Endometrium (tissue), 2 donors: ENCODE data around the gene FUT9.

Experiments
- FAIRE-seq: peaks from 2 replicates; lab custom pipeline; 2012; peaks lifted over from hg19 to GRCh38; lab: Jason Lieb, UNC
- donor health status: control.
- donor health status: control.

FUT9 gene

DNA sequence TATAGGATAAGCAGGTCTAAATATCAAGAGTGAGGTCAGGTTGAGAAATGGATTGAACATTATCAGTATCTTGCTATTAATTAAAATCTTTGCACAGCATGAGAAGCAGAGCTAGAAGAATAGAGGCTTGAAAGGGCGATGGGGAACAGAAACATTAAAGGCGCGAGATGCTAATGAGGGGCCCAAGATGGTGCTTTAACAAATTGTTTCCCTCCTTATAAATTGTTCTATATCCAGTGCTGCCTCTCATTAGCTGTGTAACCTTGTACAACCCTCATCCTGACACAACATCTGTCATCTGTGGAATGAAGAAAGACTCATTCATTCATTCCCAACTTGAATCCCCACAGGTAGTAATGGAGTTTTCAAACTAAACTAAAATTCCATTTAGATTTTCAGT is 57.8 kb downstream of the FUT9 start:
- FAIRE-seq = no peak

DNA sequence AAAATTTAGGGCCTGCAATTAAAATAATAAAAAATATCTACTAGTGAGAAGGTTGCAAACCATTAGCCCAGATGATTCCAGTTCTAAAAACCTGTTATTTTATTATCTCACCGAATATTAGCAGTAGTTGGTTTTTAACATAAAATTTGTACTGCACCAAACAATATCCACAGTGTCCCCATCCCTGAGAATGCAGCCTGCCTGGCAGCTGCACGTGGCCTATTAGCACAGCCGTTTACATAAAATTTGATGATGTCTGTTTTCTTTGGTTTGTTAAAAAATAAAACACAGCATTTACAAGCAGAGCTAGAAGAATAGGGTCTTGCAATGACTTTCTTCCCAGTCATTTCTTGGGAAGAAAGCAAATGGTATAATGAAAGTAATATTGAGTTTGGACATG is 58.2 kb downstream of the FUT9 start:
- FAIRE-seq = no peak

DNA sequence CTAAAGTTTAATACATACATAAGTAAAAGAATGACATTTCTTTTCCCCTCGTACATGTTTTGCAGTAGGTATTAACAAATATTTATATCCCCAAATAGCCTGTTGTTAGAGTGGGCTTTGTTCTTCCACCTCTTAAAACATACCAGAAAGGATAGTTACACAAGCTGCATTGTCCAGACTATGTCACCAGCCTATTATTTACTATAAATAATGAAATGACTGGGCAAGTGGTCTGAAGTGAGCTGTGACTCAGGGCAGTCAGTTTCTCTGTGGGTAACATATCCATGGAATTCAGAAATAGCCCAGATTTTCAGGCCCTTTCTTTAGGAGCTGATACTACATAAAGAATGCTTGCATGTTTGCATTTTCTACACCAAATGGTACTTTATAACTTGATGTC is 60.1 kb downstream of the FUT9 start:
- no peak for FAIRE-seq

DNA sequence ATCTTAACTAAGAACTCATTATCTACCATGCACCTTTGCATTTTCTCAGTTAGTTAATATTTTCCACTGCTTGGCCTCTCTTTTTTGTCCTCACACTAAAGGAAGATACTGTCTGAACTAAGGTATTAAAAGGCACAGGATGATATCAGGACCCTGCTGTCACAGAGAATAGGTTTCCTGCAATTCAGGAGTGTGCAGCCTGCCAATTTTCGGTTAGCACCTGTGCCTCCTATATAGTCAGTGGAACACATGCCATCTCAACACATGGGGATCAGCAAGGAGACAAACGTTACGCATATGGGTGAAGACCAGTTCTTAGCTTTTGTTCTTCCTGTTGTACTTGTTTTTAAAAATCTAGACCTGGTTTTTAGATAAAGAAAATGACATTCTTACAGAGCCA is 71.0 kb downstream of the FUT9 start:
- FAIRE-seq = no peak

DNA sequence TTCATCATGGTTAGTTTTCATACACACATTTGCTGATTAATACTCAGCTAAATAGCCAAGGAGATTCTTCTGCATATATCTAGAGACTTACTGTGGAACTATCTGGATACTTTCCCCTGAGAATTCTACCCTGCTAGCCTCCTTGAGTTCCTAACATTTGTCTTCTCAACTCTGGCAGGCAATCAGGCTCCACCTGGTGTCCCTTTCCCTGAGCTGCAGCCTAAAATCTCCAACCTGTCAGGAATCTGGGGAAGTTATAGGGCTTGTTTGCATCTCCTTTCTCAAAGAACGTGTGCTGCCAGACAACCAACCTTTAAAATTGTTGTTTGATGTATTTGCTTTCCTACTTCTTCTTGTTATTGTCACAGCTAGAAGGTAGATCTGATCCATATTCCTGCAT is 73.4 kb downstream of the FUT9 start:
- no peak for FAIRE-seq

DNA sequence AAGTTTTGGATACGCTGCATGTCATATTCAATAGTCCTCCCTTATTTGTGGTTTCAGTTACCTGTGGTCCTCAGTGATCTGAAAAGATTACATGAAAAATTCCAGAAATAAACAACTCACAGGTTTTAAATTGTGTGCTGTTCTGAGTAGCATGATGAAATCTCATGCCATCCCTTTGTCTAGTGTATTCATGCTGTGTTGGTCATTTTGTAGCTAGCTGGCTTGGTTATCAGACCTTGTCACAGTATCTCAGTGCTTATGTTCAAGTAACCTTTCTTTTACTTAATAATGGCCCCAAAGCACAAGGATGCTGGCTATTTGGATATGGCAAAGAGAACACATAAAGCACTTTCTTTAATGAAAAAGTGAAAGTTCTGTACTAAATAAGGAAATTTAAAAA is 78.3 kb downstream of the FUT9 start:
- FAIRE-seq = no peak

DNA sequence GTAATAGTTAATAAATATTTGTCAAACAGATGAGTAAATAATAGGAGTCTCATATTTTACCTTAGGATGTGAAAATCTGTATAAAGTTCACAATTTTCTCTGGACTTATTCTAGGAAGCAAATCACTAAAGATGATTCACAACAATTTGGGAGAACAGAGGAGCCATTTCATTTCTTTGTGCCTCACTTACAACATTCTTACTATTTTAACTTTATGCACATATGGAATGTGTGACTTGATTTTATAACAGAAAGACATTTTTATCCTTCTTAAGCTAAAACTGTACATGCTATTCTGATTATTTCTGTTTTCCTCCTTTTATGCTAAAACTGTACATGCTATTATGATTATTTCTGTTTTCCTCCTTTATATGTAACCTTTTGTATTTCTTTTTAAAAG is 83.3 kb downstream of the FUT9 start:
- no peak for FAIRE-seq

DNA sequence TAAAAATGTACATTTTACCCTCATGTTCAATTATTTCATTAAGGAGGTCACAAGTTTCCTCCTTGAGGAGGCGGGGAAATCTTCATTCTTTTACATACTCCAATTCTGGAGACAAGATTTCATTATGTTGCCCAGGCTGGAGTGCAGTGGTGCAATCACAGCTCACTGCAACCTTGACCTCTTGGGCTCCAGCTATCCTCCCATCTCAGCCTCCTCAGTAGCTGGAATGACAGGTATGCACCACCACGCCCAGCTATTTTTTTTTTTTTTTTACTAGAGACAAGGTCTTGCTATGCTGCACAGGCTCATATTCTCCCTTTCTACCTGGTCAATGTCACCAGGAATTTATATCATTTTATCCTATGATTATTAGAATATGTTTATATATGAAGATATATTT is 85.8 kb downstream of the FUT9 start:
- FAIRE-seq = no peak

DNA sequence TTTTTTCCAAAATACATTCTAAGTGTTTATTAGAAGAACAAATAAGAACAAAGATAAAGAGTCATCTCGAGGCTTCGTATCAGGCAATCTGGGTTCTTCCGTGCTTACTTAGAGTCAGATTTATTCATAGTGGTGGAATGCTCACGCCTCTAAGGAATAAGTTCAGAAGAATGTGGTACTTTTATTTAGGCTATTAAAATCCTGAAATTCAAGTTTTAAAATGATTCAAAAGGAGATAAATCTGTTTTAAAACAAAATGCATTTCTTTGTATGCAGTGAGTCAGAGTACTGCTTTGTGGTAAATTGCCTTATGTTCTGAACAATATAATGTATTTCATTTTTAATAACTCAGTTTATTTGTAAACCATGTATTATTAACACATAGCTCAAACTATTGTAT is 89.1 kb downstream of the FUT9 start:
- no peak for FAIRE-seq

DNA sequence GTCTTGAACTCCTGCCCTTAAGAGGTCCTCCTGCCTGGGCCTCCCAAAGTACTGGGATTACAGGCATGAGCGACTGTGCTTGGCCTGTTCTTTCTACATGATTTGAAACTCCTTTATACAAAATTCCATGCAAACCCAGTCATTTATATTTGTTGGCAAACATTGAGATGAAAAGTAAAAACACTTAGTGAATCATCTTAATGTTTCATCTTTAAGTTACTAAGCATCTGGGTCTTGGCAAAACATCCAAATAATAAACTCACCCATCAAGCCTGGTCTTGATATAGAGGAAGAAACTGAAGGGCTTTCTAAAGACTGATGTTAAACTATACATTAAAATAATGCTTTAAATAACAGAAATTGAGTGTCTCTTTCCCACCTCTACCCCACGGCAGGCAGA is 95.1 kb downstream of the FUT9 start:
- FAIRE-seq = no peak

DNA sequence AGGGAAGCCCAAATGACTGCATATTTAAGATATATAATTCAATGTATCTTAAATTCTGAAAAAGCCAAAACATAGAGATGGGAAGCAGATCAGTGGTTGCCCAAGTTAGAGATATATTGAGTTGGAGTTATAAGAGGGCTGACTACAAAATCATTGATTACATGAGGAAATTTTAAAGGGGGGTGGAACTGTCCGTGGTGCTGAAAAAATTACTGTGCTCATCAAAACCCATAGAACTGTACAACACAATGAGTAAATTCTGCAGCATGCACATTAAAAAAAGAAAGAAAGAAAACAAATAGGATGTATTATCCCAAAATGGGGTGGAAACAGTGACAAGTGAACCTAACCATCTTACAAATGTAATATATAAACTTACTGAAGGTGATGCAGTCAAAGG is 100.9 kb downstream of the FUT9 start:
- no peak for FAIRE-seq

DNA sequence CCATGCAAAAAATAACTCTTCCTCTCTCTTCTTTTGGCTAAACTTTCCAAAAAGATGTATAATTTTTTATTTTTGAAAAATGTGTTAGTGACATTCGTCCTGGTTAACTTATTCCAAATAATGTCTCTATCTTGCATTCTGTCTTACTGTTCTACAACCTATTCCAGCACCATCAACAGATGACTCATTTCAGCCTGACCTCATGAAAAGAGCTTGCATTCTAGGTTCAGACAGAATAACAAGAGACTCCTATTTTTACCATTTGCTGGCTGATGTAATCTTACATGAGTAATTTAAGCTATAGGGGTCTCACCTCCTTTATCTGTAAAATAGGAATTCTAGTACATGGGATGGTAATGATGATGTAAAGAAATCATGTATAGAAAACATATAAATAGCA is 109.0 kb downstream of the FUT9 start:
- FAIRE-seq = no peak

DNA sequence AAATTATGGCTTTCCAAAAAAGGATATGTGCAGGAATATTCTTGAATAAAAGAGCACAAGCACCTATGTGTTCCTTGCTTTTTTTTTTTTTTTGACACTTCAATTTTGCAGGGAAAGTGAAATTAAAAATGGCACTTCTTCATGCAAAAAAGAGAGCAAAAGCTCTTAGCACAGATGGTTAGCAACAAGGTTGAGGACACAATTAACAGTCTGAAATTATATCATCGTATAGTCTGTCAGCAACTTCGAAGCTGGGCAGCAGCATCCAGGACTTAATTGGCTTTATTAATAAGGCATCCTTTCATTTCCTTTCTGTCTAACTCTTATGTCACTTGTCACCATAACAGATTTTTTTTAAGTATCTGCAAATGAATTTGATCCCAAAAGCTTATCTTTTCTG is 122.6 kb downstream of the FUT9 start:
- FAIRE-seq = no peak

DNA sequence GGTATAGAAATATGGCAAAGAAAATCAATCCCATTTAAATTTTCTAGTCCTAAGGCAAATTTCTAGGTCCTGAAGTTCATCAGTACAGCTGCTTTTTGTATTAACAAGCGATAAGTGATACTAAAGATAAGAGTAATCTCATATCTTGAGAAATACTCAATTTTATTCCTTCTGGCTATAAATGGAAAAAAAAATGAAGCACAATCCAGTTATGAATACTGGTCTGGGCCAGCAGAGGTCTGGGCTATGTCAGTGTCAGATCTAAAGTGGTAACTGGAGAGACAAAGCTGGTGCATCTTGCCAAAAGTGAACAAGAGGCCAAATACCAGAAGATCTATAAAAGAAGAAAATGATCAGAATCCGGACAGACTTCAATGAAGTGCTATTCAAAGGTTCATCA is 126.4 kb downstream of the FUT9 start:
- FAIRE-seq = no peak

DNA sequence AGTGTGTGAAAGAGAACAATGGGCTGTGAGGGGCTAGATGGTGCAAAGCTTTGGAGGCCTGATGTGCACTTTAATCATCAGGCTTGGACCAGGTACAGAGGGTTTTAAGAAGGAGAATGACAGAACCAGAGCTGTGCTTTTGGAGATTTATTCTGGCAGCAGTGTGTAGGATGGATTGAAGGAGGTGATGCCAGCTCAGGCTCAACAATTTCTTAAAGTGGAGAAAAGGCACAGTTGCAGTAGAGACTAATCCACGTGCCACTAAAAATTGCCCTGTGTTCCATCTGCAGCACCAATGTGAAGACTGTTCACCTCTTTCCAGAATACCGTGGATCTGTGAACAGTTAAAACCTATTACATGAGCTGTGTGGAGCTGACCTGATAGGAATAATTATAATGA is 134.7 kb downstream of the FUT9 start:
- FAIRE-seq = no peak

DNA sequence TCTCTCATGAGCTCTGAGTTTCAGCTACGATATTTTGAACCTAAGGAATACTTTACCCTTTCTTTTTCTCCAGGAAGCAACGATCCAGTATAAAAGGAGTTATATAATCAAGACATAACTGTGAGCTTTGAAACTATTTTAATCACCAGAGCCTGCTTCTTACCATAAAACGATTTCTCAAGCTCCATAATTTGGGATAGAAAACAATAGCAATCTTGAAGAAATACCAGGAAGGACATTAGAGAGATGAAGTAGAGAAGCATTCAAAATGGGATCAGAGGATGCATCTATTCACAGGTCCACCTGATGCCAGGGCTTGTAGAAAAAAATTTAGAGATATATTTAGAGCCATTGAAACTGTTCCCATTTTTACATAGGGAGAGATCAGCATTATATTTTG is 135.9 kb downstream of the FUT9 start:
- no peak for FAIRE-seq

DNA sequence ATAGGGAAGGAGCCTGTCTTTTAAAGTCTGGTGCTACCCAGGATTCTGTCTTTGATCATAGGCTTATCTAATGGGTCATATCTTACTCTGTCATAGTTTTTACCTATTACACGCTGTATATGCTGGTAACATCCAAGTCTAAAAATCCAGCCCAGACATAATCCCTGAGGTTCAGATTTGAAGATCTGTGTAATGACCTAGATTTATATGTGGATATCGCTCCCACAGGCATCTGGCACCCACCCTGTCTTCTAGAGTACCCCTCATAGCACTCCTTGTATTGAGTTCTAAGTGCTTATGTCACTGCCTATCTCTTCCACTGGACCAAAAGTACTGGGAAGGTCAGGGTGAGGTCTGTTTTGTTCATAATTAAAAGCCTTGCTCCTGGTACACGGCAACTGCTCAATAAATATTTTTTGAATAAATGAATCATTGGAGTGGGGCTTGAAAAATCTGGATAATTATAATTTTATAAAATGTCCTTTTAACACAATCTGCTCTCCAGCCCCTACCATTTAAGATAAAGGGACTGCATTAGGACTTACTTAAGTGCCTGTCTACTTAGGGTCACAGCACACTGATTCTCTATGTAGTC is 136.4 kb downstream of the FUT9 start:
- no peak for FAIRE-seq

DNA sequence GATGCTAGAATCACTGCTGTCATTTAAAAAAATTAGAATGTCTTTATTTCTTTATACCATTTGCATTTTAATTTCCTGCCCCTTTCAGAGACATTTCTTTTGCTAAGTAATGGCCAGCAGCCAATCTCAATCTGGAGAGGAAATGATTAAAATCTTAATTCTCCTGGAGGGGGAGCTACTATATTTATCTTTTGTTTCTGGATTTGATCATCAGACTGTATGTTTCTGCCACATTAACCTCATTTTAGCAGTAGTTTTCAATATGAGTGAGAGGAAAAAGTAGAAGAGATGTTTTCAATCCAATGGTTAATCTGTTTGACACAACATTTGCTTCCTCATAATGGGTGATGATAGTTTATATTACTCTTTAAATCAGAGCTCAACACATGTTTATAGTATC is 138.0 kb downstream of the FUT9 start:
- no peak for FAIRE-seq

DNA sequence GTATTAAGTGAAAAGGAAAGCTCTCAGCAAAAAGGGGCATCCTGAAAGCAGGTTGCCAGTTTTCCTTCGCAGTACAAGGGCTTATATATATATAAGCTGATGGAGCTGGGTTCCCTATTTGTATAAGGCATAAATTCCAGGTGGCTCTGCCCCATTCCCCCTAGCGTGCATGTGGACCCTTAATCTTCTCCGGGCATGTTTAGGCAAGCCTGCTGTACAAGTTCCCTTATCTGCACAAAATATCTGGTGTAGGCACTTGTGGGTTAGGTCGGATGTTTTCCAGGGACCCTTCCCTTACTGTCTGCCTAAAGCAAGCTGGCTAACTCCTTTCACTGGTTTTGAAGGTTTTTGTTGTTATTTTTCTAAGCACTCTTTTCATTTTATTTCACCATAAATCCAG is 140.7 kb downstream of the FUT9 start:
- no peak for FAIRE-seq

DNA sequence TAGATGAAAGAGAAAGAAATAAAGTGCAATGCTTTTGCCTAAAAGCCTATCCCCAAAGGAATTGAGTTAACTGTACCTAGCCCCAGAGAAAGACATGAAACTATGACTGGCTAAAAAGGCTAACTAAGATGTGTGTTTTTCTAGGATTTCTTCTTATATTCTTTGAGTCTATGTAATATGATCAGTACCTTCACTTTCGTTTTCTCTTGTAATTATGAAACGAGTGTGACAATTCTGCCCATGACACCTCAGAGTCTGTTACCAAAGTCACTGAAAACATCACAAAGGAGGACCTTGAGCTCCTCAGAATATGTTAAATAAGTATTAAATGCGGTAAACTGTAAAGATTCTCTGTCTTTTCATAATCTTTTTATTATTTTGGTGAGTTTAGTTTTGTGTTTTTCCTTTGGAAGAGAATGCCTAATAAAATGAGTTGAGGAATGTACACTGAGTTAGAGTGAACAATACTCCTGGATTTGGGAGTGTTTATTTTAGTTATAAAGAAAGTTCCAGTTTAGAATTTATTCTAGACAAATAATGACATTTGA is 141.3 kb downstream of the FUT9 start:
- FAIRE-seq = no peak

DNA sequence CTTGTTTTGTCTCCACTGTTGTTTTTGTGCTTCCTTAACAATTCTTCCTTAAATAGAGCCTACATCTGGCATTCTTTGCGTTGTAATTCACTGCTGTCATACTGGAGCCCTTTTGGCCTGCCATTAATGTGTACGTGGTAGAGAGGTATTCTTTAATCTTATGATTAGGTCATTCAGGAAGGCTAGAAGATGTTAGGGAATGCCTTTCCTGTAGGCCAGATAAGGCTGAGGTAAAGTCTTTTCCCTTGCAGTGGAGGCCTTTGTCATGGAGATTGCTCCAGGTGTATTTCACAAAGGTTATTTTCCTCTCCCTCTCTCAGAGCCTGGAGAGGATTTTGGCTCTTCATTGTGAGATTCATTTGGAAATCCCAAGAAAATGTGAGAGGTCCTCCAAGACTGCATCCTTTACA is 146.9 kb downstream of the FUT9 start:
- FAIRE-seq = no peak

DNA sequence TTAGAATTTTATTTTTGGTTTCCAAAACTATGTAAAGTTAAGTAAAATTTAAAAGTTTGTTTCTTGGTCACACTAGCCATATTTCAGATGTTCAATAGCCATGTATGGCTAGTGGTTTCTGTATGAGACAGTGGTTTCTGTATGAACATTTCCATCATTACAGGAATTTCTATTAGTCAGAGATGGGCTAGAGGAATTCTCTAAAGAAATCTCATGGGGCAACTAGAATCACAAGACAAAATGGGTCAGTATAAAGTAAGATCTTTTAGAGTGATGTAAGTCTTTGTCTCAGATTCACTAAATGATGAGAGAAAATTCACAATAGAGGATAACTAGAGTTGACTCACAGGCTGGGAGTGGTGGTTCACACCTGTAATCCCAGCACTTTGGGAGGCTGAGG is 149.0 kb downstream of the FUT9 start:
- FAIRE-seq = no peak

DNA sequence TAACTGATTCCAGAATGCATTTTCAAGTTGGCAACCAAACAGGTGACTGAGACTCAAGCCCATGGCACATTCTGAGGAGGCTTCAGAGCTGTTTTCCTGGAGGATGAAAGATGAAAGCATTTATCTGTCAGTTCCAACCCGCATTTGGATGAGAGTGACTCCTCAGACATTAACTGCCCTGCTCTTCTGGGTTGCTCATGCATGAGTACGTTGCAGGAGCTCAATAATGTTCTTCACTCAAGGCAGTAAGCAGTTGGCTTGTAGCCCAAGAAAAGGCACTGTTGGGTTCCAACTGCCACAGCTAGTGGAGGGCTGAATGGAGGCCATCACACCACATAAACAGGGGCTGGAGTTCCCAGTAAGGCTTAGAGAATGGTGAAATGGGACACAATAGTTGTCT is 155.3 kb downstream of the FUT9 start:
- no peak for FAIRE-seq

DNA sequence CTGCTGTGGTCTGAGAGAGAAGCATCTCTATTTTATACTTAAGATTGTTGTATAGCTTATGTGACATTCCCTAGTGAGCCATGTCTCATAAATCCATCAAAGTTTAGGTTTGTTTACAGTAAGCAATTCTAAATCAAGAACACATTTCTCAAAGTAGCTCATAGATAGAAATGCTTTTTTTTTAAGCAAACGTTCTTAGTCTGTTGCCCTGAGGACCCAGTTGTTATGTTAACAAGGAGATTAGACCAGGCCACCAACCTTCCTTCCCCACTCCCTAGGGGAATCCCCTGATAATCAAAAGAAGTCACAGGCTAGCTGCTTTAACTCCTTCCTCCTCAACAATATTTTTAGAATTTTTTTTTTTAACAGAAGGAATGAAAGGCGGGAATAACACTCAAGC is 169.0 kb downstream of the FUT9 start:
- FAIRE-seq = no peak

DNA sequence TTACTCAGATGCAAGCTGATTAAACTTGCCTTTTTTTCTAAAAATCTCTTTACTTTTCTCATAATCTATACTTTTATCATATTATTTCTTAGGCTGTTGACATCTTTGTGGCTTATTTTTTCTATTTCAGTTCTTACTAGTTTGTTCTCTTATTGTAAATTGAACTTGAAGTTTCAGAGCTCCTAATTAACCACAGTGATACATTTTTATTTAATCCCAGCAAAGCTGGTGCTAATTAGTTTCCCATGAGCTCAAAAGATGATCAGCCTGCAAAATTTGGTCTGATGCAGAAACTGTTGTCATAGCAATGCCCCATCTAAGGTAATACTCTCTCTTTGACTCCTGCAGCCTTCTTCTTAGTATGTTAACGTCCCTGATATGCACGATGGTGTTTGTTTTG is 170.3 kb downstream of the FUT9 start:
- no peak for FAIRE-seq
